ENCODE results near the gene KCNAB3.
"Not testable (repeated sequence)": the region's sequence is repeated elsewhere in the genome, so short reads cannot be mapped to it uniquely, and the experiment has no call there.

Gene KCNAB3

DNA sequence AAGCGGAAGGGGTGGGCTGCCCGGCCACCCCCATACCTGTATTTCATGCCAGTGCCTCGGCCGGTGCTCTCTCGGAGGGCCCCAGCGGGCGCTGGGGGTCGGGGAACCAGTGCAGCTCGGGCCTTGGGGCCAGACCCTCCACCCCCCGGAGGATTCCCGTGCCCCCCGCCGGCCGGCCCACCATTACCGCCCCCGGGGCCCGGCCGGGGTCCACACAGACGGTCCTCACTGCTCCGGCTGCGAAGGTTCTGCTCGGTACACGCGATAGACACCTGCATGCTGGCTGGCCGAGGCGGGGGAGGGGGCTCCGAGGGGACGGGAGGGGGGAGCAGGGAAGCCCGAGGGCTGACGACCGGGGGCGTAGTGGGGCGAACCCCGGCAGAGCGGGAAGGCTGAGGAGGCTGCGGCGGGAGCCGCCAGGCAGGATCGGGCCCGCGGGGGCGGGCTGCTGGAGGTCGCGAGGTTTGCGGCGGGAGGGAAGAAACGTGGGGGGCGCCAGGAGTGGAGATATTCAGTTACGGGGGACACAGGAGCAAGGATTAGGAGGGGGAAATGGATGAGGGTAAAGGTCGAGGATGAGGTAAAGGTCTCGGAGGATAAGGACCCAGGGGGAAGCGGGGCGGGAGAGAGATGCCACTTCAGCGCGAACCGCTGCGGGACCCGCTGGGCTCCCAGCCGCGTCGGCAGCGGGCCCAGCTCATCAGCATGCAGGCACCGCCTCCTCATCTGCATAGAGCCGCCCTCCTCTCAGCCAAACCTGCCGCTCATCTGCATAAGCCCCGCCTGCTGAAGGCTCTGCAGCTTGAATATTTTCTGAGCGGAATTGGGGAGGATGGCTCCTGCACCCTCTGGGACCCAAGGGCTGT is at the start of gene KCNAB3:
KCNAB3 (minus strand) TSS at position 699 of the 866 bp plus-strand sequence; CDS start at position 278, 421 bp downstream.
- no peak for DNase-seq (ENCODE audit: low read depth in 2 of 2)

GRCh38 chr17:7977805-7978204 is 48.1 kb upstream of the KCNAB3 start:
- DNase-seq (ENCODE audit: low read depth in 2 of 2) = no peak

DNA sequence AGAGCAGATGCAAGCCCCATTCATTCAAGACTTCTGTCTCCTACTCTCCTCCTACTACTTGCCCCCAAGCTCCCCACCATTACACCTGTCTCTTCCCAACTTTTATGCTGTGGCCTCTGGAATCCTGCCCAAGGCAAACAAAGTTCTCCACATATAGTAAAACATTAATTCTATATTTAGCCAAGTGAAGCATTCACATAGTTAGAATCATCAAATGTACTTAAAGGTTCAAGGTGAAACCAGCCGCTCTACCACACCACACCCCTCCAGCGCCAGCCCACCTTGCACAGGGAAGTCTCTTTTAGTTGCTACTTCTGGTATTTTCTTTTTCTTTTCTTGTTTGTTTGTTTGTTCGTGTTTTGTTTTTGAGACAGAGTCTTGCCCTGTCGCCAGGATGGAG is 47.4 kb upstream of the KCNAB3 start:
- no peak for DNase-seq (ENCODE audit: low read depth in 2 of 2)

DNA sequence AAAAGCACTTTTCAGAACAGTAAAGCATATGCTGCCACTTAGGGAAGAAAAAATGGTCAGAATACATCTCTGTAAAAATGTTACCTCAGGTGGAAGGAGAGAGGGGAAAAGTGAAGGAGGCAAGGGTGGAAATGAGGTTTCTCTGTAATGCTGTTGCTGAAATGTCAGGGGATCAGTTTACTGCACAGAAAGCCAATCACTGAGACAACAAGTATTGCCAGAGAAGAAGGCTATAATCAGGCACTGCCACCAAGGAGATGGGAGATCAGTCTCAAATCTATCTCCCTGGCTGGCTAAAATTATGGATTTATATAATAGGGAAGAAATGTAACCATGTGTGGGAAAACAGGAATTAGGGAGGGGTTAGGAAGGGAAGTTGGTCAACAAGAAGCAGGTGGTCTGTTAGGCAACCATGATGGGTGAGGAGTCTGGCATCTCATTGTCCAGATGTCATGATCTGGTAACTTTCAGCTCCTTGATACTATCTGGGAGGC is 45.0 kb upstream of the KCNAB3 start:
- no peak for DNase-seq (ENCODE audit: low read depth in 2 of 2)

- DNase-seq (ENCODE audit: low read depth in 2 of 2) = no peak
These were observed 42.6 kb upstream of the KCNAB3 start for GRCh38 chr17:7972131-7972785.

- DNase-seq (ENCODE audit: low read depth in 2 of 2) = no peak
These were observed 42.0 kb upstream of the KCNAB3 start for GRCh38 chr17:7971651-7972050.

DNA sequence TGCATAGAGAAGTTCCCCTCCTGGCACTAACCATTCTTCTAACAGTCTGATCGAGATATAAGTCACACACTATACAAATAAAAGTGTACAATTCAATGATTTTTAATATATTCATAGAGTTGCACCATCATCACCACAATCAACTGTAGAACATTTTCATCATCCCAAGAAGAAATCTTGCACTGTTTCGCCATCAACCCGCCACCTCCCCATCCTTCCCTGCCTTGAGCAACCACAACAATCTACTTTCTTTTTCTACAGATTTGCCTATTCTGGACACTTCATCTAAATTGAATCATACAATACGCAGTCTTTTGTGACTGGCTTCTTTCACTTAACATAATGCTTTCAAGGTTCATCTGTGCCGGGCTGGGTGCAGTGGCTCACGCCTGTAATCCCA is 39.8 kb upstream of the KCNAB3 start:
- no peak for DNase-seq (ENCODE audit: low read depth in 2 of 2)

GRCh38 chr17:7967751-7968150 is 38.1 kb upstream of the KCNAB3 start:
- no peak for DNase-seq (ENCODE audit: low read depth in 2 of 2)

GRCh38 chr17:7961421-7961820 is 31.8 kb upstream of the KCNAB3 start:
- no peak for DNase-seq (ENCODE audit: low read depth in 2 of 2)

GRCh38 chr17:7959503-7960253 is 30.0 kb upstream of the KCNAB3 start:
- DNase-seq (ENCODE audit: low read depth in 2 of 2) = no peak

GRCh38 chr17:7956228-7956965 is 26.7 kb upstream of the KCNAB3 start:
- DNase-seq (ENCODE audit: low read depth in 2 of 2) = no peak

- no peak for DNase-seq (ENCODE audit: low read depth in 2 of 2)
These were observed 26.0 kb upstream of the KCNAB3 start for GRCh38 chr17:7955414-7956227.

GRCh38 chr17:7953266-7953665 is 23.6 kb upstream of the KCNAB3 start:
- not testable (repeated sequence) for DNase-seq (ENCODE audit: low read depth in 2 of 2)

DNA sequence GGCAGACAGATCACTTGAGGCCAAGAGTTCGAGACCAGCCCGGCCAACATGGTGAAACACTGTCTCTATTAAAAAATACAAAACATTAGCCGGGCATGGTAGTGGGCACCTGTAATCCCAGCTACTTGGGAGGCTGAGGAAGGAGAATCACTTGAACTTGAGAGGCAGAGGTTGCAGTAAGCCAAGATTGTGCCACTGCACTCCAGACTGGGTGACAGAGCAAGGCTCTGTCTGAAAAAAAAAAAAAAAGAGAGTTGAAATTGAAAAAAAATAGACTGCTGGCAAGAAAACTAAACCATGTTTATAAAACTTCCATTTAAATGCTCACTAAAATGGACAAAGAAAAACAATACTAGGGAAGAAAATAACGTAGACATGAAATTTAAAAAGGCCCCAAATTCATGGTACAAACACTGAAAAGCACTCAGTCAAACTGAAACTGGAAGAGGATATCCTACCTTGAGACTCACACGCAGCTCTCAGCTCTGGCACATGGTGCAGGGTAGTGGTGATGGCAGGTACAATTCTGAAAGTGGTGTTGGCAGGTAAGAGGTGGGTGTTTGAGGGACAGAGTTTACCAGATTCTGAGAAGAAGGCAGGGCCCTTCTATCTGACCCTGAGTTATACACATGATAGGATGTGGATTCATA is 21.6 kb upstream of the KCNAB3 start:
- no peak for DNase-seq (ENCODE audit: low read depth in 2 of 2)

DNA sequence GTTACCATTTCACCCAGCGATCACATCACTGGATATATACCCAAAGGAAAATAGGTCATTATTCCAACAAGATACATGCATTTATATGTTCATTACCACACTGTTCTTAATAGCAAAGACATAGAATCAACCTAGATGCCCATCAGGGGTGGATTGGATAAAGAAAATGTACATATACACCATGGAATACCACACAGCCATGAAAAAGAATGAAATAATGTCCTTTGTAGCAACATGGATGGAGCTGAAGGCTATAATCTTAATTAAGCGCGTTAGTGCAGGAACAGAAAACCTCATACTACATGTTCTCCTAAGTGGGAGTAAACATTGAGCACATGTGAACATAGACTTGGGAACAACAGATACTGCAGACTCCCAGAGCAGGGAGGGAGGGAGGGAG is 20.9 kb upstream of the KCNAB3 start:
- DNase-seq (ENCODE audit: low read depth in 2 of 2) = no peak

GRCh38 chr17:7947651-7948050 is 18.0 kb upstream of the KCNAB3 start:
- DNase-seq (ENCODE audit: low read depth in 2 of 2) = no peak

DNA sequence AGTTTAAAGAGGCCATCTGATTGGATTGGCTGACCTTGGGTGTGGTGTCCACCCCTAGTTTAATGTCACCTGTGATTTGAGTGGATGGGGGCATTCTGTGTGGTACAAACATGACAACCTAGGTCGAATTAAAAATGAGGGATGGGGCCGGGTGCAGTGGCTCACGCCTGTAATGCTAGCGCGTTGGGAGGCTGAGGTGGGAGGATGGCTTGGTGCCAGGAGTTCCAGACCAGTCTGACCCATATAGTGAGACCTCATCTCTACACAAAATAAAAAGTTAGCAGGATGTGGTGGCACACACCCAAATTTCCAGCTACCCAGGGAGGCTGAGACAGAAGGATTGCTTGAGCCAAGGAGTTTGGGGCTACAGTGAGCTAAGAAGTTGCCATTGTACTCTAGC is 16.8 kb upstream of the KCNAB3 start:
- no peak for DNase-seq (ENCODE audit: low read depth in 2 of 2)

GRCh38 chr17:7945651-7946050 is 16.0 kb upstream of the KCNAB3 start:
- DNase-seq (ENCODE audit: low read depth in 2 of 2) = no peak

DNA sequence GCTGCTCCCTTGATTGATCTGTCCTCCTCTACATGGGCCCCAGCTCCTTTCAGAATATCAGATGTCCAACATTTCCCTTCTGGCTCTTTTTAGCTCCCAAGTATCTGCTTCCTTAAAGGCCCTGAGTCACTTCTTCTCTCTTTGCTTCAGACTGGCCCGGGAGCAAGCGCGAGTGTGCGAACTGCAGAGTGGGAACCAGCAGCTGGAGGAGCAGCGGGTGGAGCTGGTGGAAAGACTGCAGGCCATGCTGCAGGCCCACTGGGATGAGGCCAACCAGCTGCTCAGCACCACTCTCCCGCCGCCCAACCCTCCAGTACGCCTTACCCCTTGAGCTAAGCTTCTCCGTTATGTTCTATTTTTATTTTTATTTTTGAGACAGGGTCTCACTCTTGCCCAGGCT is 14.7 kb upstream of the KCNAB3 start:
- DNase-seq (ENCODE audit: low read depth in 2 of 2) = no peak

- DNase-seq (ENCODE audit: low read depth in 2 of 2) = no peak
These were observed 13.6 kb upstream of the KCNAB3 start for GRCh38 chr17:7943291-7943690.

All from stimulated activated CD8-positive, alpha-beta memory T cell treated with anti-CD3 and anti-CD28 coated beads, Interleukin-7, amount 100 ng/mL, for 4 hours (primary cell).